HL-60 (cell line): ENCODE results near the gene G6PC2.

Experiments used
- DNase-seq, 2 experiments: peaks; one replicate each; pipeline ENCODE4 v3.0.0-alpha.2; 2010 to 2020; ENCODE audit warnings: low read depth in 1 of 2, low spot score in 1 of 2
- H3K27ac ChIP-seq: fragments of 250-450 bp; sonication (Bioruptor Pico); replicated peaks from 2 replicates; pipeline ENCODE4 v1.5.1; 2020; ENCODE audit warnings: mild to moderate bottlenecking, moderate library complexity
- H3K27me3 ChIP-seq: fragments of 250-450 bp; sonication (Bioruptor Pico); 2 replicates; pipeline ENCODE4 v1.5.1; 2021; ENCODE audit warnings: mild to moderate bottlenecking, moderate library complexity; ENCODE audit not compliant: insufficient read depth, poor library complexity, severe bottlenecking
- H3K4me3 ChIP-seq: replicated peaks from 2 replicates; pipeline ENCODE4 v1.5.1; 2011; ENCODE audit warnings: mild to moderate bottlenecking, control low read depth, low read length; ENCODE audit not compliant: insufficient read depth
- CTCF ChIP-seq: IDR thresholded peaks from one replicate; pipeline ENCODE4 v1.5.1; 2011; ENCODE audit warnings: low read length, control low read depth, inconsistent platforms; ENCODE audit not compliant: insufficient read depth
- GABPA ChIP-seq: IDR thresholded peaks from 2 replicates; pipeline ENCODE4 v1.6.1; 2012; ENCODE audit warnings: low read depth
- POLR2AphosphoS5 ChIP-seq: IDR thresholded peaks from 2 replicates; pipeline ENCODE4 v1.6.1; 2012; ENCODE audit warnings: low read depth
- REST ChIP-seq: IDR thresholded peaks from 2 replicates; pipeline ENCODE4 v1.6.1; 2012; ENCODE audit warnings: low read depth; ENCODE audit not compliant: insufficient replicate concordance
- SPI1 ChIP-seq: IDR thresholded peaks from 2 replicates; pipeline ENCODE4 v1.6.1; 2012; ENCODE audit warnings: low read depth, mild to moderate bottlenecking, borderline replicate concordance
- long read RNA-seq: library from polyadenylated mRNA; unstranded; transcript quantifications from one replicate; pipeline ENCODE4 v2.0.0, GENCODE V29; 2020

Gene G6PC2
- long read RNA-seq: 0 reads

DNA sequence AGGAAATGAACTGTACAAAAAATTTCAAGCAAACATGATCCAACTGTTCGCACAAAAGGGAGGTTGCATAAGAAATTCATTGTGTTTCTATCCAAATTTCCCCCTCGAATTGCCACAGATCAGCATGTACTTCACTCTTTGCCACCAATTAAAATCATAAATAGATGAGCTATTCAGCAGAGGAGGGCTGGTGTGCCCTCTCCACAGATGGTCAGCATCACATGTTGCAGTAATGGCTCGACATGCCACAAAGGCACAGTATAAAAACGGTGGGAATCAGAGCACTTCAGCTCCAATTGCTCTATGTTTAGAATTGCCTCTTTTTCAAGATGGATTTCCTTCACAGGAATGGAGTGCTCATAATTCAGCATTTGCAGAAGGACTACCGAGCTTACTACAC lies at the start of gene G6PC2:
Gene G6PC2 (plus strand): TSS at position 289 of the 400 bp plus-strand sequence. CDS start 41 bp downstream, at position 330.
- TF ChIP-seq SPI1 (no peak), GABPA (no peak), POLR2AphosphoS5 (no peak), CTCF (no peak), REST (no peak)
- Histone ChIP-seq H3K27ac (no peak within 1 kb of the TSS), H3K27me3 (no peaks in the 10 kb centered on the region), H3K4me3 (no peak within 1 kb of the TSS)
- no peak for DNase-seq

GRCh38 chr2:168851674-168852320 lies 49.3 kb upstream of the G6PC2 start:
- TF ChIP-seq POLR2AphosphoS5 (no peak), SPI1 (no peak), CTCF (no peak), REST (no peak)
- Histone ChIP-seq H3K27ac (no peak overlapping the region), H3K27me3 (no peaks in the 10 kb centered on the region), H3K4me3 (no peak overlapping the region)
- DNase-seq: no peak

DNA sequence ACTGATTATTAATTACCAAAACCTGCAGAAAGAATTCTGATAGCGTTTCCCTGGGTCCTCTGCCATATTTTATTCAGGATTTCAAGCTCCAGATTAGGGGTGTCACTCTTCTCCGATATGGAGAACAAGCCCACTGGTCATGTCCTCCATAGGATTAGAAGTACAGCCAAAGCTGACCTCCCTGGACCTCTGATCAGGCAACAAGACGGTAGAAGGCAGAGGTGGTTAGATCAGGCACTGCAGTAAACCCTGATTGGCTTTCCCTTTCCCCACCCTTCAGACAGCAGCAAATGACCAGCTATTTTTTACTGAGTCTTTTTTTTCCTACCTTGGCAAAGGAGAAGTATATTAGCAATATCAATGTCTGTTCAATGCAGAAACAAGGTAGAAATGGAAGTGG lies 48.6 kb upstream of the G6PC2 start:
- TF ChIP-seq REST (no peak), CTCF (no peak), GABPA (no peak)
- Histone ChIP-seq H3K4me3 (no peak overlapping the region), H3K27ac (no peak overlapping the region), H3K27me3 (no peaks in the 10 kb centered on the region)
- DNase-seq: no peak
